ENCODE measurements around the gene SLC2A1. TPM values are rescaled to one million over a fixed set of nuclear protein-coding genes. Genes with fewer than 3 reads are reported as not detected.

Gene SLC2A1
- total and polyA plus RNA-seq, 10 donors = 18.3 to 142 (median 32.4) TPM

DNA sequence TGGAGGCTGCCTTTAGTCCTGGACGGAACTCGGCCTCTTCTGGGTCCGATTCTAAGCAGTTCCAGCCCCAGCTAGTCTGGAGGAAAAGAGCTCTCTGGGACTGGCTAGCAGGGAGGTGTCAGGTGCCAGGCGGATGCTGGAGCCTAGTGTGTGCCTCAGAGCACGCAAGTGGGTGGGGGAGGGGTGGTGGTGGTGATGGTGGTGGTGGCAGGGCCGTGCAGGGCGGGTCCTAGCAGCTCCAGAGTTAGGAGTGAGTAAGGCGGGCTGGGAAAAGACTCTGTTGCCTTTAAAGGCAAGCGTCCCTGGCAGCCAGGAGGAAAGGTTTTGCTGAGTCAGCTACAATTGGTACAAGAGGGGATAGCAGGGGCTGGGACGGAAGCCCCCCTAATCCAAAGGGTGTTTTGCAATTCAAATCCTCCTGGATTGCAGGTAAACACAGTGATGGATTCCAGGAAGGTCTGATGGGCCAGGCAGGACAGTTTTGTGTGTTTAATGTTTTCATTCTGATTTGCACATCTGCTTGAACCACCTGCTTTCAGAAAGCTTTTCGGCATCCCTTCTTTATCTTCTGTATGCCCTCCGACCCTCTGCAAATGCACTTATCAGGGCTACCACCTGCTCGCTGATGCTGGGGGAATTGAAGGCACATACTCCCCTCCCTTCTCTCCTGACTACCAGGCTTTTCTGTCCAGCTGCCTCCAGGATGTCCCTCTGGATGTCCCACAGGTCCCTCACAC is 4.1 kb upstream of the SLC2A1 start:
- Histone ChIP-seq H3K4me3 (no peak overlapping the region), H3K27ac (no peak overlapping the region), H3K36me3 (no peaks in the 10 kb centered on the region), H3K27me3 (replicated peaks in 1 of 7) (peaks cover 0 to 57% (median 7%) of the 10 kb centered on the region in 7 donors), H3K4me1 (peaks cover 6 to 56% (median 19%) of the 10 kb centered on the region in 6 donors), H3K9me3 (no peaks in the 10 kb centered on the region)
- intact Hi-C loops (cut with DNase I; ENCODE audit: low total_unique reads) = no loop called here
- TF ChIP-seq, protein P1, sequence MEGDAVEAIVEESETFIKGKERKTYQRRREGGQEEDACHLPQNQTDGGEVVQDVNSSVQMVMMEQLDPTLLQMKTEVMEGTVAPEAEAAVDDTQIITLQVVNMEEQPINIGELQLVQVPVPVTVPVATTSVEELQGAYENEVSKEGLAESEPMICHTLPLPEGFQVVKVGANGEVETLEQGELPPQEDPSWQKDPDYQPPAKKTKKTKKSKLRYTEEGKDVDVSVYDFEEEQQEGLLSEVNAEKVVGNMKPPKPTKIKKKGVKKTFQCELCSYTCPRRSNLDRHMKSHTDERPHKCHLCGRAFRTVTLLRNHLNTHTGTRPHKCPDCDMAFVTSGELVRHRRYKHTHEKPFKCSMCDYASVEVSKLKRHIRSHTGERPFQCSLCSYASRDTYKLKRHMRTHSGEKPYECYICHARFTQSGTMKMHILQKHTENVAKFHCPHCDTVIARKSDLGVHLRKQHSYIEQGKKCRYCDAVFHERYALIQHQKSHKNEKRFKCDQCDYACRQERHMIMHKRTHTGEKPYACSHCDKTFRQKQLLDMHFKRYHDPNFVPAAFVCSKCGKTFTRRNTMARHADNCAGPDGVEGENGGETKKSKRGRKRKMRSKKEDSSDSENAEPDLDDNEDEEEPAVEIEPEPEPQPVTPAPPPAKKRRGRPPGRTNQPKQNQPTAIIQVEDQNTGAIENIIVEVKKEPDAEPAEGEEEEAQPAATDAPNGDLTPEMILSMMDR (IDR thresholded peaks at IDR 0.05 in 8 of 11, conservative IDR thresholded peaks at IDR 0.05 in 3 of 11) = no peak
- TF ChIP-seq POLR2AphosphoS5 (IDR thresholded peaks at IDR 0.05) (no peak), POLR2A (IDR thresholded peaks at IDR 0.05) (no peak)
- WGBS, 5 donors = 46 to 53% (median 47%) methylated on average over 12 to 13 of the region's 13 CpGs
- no peak for DNase-seq

GRCh38 chr1:42961312-42962091 is 2.8 kb upstream of the SLC2A1 start:
- Histone ChIP-seq H3K4me1 (peaks cover 6 to 69% (median 29%) of the 10 kb centered on the region in 6 donors), H3K27ac (no peak overlapping the region)
- intact Hi-C loops (cut with DNase I; ENCODE audit: low total_unique reads) = no loop called here

GRCh38 chr1:42960566-42961311 is 2.1 kb upstream of the SLC2A1 start:
- H3K4me1 ChIP-seq = peaks cover 6 to 77% (median 36%) of the 10 kb centered on the region in 6 donors
- no peaks in the 10 kb centered on the region for H3K9me3 ChIP-seq
- intact Hi-C loops (cut with DNase I; ENCODE audit: low total_unique reads) = no loop called here
- no peak for TF ChIP-seq POLR2A (IDR thresholded peaks at IDR 0.05)
- TF ChIP-seq, protein P1 (IDR thresholded peaks at IDR 0.05 in 8 of 11, conservative IDR thresholded peaks at IDR 0.05 in 3 of 11) = no peak
- no peak for DNase-seq
- no peak overlapping the region for H3K4me3 ChIP-seq
- WGBS, 5 donors = 81 to 89% (median 89%) methylated on average over 8 to 9 of the region's 9 CpGs
- H3K36me3 ChIP-seq = no peaks in the 10 kb centered on the region
- no peak overlapping the region for H3K27ac ChIP-seq
- peaks cover 0 to 65% (median 7%) of the 10 kb centered on the region in 7 donors for H3K27me3 ChIP-seq (replicated peaks in 1 of 7)

More at GRCh38 chr1:42961312-42962091, 2.8 kb upstream of the SLC2A1 start:
- DNase-seq = no peak
- Histone ChIP-seq H3K36me3 (no peaks in the 10 kb centered on the region), H3K9me3 (no peaks in the 10 kb centered on the region), H3K27me3 (replicated peaks in 1 of 7) (peaks cover 0 to 65% (median 7%) of the 10 kb centered on the region in 7 donors), H3K4me3 (no peak overlapping the region)
- 71 to 95% (median 88%) methylated on average over 6 of the region's 6 CpGs for WGBS, 5 donors
- TF ChIP-seq POLR2A (IDR thresholded peaks at IDR 0.05) = no peak
- TF ChIP-seq, protein P1 (IDR thresholded peaks at IDR 0.05 in 8 of 11, conservative IDR thresholded peaks at IDR 0.05 in 3 of 11) = no peak
- no peak for TF ChIP-seq POLR2AphosphoS5 (IDR thresholded peaks at IDR 0.05)
